HG03066 (cell line): ENCODE data around the gene FBXO3.
"Not testable (repeated sequence)": the region's sequence is repeated elsewhere in the genome, so short reads cannot be mapped to it uniquely, and the experiment has no call there.

ENCODE experiments used
- ATAC-seq: cut with Tn5 transposase; IDR thresholded peaks from one replicate; pipeline ENCODE4 v1.9.1; 2021; ENCODE audit warnings: low read depth; ENCODE audit not compliant: unreplicated experiment

The FBXO3 gene

DNA sequence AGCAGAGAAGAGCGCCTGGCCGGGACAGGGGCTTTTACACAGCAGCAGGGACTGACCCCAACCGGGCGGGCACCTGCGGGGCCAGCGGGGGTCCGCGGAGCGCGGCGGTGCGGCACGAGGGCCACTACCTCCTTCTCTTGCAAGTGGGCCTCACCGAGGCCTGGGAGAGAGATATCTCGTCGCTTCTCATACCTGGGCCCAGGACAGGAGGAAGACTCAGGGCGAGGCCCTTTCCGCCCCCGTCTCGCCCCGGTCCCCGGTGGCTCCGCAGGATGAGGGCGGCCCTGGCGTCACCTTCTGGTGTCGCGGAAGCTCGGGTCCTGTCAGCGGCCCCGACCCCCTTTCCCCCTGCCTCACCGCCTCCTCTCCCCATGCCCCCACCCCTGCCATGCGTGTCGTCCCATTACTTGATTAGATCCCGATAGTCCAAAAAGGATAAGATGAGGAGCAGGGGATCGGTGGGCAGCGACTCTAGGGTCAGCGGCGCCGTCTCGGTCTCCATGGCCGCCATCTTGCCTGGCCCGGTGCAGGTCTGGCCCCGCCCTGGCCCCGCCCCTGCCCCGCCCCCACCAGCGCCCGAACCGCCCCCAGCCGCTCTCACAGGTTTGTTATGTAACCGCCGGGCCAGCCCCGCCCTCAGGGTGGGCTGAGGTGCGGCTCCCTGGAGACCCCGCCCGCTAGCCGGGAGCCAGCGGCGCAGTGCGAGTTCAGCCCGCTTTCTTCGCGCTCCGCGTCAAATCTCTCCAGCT lies at the start of gene FBXO3:
Gene FBXO3 (minus strand): TSS at position 534 of the 749 bp plus-strand sequence. CDS start 23 bp downstream, at position 511.
- ATAC-seq = peak; percentile 64

- not testable (repeated sequence) for ATAC-seq
Observed at GRCh38 chr11:33822981-33823380, 48.7 kb upstream of the FBXO3 start.

DNA sequence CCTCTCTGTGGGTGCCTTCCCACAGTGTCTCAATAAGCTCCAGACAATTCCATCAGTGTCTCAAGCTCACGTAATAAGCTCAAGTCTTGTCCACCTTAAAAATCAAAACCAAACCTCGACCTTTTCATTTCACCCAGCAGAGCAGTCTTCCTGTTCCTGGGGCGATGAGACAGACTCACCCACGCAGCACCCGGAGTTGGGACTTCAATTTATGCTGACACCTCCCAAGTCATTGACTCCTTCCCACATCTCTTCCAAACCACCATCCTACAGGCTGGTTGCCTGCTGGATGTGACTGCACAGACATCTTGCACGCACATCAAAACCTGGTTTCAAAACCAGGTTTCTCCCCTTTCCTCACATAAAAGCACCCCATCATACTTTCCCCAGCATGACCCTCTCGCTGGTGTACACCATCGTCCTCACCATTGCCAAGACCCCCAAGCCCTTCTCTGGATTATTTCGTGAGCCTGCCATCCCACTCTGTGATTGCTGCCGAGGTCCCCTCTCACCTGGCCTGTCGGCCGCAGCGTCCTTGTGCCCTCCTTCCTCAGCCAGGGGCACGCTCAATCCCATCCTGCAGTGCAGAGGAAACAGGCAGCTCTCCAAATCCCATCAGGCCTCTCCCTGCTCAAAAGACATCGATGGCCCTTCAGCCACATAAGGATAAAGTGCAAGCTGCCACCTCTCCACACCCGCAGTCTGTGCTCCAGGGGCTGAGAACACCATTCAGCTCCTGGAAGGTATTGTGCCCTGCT lies 45.1 kb upstream of the FBXO3 start:
- no peak for ATAC-seq

GRCh38 chr11:33808228-33808828 lies 34.0 kb upstream of the FBXO3 start:
- peak; percentile 89 for ATAC-seq

DNA sequence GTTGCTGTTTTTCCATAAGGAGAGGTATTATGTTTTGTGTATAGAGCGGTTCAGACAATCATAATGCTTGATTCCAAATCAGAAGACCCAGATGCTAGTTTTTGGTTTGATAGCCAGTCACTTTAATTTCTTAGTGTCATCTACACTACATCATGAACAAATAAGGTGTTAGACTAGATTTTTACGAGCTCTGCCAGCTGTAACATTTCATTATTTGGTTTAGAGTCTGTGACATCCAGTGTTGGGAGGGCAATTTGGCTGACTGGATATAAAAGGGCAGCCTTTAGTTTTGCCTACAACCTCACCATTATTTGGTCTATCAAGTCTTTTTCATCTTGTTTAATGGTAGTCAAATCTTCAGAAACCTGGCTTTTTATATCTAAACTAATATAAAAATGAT lies 30.2 kb upstream of the FBXO3 start:
- no peak for ATAC-seq

GRCh38 chr11:33802194-33802950 lies 28.1 kb upstream of the FBXO3 start:
- ATAC-seq = no peak

GRCh38 chr11:33801821-33802193 lies 27.5 kb upstream of the FBXO3 start:
- ATAC-seq = no peak

DNA sequence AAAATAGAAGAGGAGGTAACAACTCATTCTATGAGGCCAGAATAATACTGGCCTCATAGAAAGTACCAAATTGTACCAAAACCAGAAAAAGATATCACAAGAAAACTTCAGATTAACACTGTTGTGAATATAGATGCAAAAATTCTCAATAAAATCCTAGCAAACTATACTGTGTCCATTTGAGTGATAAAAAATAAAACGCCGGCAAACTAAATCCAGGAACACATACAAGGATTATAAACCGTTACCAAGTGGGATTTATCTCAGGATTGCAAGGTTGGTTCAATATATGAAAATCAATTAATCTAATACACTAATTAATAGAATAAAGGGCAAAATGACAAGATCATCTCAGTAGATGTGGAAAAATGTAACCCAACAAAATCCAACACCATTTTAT lies 23.6 kb upstream of the FBXO3 start:
- ATAC-seq = no peak

DNA sequence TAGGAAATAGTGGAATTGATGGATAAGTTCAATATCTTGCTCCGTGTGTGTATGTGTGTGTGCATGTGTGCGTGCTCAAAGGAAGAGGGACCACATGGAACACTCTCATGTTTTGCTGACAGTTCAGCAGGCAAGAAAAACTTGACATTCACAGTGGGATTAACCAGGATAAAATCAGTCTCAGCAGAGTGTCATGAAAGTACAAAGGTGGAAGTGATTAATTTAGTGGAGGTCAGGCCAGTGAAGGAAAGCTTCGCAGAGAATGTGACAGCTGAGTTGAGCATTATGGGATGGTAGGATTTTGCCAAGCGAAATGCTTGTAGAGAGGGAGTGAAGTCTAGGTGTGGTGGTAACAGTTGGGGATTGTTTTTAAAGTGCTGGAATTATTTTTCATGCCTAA lies 15.7 kb upstream of the FBXO3 start:
- no peak for ATAC-seq

- ATAC-seq = not testable (repeated sequence)
Observed at GRCh38 chr11:33788095-33788494, 13.8 kb upstream of the FBXO3 start.

DNA sequence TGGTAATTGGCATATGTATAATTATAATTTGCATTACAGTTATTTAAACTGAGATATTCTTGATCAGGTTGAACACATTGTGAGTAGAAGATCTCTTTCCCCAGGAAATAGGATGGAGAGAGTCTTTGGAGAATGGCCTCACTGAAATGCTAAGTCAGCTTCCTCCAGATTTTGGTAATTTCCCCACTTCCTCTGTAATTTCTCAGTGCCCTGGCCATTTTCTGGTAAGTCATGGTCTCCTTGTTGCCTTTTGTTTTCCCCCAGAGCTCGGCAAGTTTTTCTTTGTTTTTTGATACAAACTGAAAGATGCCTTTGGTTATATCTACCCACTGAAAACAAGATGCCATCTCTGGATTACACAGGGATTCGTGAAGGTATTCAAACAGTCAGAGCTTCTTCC lies 12.8 kb upstream of the FBXO3 start:
- no peak for ATAC-seq

- no peak for ATAC-seq
Observed at GRCh38 chr11:33785609-33786008, 11.3 kb upstream of the FBXO3 start.

GRCh38 chr11:33779849-33780528 lies 5.7 kb upstream of the FBXO3 start:
- no peak for ATAC-seq

GRCh38 chr11:33778675-33779074 lies 4.4 kb upstream of the FBXO3 start:
- no peak for ATAC-seq

DNA sequence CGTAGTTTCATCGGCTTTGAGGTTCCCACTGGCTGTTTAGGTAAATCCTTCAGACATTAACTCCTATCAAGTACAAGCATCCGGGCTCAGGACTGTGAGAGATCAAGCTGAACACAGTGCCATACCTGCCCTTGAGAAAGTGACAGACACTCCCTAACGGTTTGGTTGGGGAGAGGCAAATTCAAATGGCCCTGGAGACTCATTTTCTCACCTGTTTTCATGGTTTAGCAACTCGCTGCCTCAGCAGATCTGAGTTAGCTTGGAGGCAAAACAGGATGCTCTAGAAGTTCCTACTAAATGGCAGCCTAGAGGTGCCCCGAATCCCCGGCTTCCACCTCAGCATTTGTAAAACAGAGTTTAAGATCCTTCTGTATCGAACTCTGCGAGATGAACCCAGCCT lies 3.6 kb upstream of the FBXO3 start:
- ATAC-seq = no peak

DNA sequence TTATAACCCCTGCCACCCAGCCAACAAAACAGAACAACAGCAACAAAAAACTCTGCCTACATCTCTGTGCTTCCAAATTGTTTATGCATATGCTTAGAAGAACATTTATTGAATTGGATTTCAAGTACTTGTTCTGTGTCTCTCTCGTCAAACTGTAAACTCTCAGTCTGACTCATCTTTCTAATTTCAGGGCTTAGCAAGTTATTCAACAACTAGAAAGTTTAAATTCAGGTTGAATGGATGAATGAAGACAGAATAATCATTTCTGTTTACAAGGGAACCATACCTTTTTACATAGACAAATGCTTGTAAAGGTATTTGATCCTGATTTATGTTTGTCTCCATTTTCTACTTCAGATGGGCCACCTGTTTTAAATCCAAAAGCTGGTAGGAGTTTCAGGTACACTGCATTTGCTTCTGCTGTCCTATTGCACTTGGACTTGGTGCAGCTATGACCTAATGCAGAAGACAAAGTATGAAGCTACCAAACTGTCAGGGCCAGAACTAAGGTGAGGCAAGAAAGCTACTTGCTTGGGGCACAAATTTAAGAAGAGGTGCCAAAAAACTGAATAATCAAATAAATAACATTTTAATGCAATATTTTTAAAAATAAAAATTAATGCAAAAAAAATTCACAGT lies 1.6 kb upstream of the FBXO3 start:
- no peak for ATAC-seq

DNA sequence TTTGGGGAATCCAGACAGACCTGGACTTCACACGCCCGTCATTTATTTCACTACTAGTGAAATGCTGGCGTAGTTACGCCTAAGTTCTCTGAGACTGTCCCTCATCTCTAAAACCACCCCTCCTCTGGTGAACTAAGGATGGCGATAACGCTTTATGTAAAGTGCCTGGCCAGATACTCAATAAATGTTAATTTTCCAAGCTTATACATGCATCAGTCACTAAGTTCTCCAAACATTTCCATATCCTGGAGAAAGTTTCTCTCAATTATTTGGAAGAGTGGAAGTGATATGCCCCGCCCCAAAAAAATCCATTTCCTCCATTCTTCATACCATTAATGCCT lies 1.1 kb upstream of the FBXO3 start:
- ATAC-seq = no peak

- ATAC-seq = no peak
Observed at GRCh38 chr11:33774736-33775466, 581 bp upstream of the FBXO3 start.

- peak; percentile 21 for ATAC-seq
Observed at GRCh38 chr11:33773404-33773986, 825 bp downstream of the FBXO3 start.
